ENCODE results near the gene PPIL6.

PPIL6 gene

DNA sequence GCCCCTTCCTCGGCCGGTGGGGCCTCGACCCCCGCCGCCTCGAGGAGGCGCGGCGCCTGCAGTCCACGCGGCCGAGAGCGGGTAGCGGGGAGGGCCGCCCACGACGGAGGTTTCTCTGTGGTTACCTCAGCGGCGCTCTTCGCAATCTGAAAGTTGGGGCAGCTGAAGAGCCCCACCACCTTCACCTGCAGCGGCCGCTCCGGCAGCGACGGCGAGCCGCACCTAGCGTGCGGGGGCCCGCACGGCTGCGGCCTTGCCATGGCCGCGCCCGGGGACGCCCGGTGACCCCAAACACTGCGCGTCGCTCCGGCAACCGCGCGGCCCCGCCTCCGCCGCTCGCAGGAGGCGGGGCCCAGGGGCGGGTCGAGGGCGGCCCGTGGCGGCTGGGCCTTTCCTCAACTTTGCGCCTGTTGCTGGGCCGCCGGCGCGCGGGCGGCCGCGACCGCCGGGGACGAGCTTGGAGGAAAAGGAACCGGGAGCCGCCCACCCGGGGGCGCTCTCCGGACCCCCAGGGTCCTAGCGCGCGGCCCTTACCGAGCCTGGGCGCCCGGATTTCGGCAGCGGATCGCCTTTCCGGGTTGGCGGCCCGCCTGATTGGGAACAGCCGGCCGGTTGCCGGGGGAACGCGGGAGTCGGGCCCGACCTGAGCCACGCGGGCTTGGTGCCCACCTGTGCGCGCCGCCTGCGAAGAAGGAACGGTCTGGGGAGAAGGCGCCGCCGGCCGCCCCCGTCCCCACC is at the start of gene PPIL6, which contains the start of gene SMPD2:
Gene PPIL6, minus strand, starts transcription at position 298 of the 738 bp plus-strand sequence. Its CDS starts 38 bp downstream, at position 260.
Gene SMPD2, plus strand, starts transcription at position 394 of the 738 bp plus-strand sequence. CDS start 398 bp downstream, outside the sequence.
- DNase-seq = peak; percentile 91

GRCh38 chr6:109488001-109488400 is 47.6 kb upstream of the PPIL6 start:
- no peak for DNase-seq

- DNase-seq = no peak
These were observed 45.6 kb upstream of the PPIL6 start for GRCh38 chr6:109486068-109486467.

DNA sequence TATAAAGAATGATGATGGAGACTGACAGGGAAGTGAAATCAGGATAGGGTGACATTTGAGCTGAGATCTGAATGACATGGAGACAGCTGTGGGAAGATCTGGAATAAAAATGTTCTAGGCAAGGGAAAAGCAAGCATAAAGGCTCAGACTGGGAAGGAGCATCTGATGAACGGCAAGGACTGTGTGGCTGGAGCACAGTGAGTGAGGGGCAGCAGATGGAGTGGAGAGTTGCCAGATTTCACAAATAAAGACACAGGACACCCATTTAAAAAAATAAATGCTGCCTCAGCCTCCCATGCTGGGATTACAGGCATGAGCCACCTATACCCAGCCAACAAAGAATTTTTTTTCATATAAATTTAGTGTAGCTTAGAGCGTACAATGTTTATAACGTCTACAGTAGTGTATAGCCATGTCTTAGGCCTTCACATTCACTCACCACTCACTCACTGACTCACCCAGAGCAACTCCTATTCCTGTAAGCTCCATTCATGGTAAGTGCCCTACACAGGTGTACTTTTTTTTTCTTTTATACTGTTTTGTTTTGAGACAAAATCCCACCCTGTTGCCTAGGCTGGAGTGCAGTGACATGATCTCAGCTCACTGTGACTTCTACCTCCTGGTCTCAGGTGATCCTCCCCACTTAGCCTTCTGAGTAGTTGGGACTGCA is 45.0 kb upstream of the PPIL6 start:
- DNase-seq = no peak

GRCh38 chr6:109484122-109484521 is 43.7 kb upstream of the PPIL6 start:
- no peak for DNase-seq

GRCh38 chr6:109483735-109484057 is 43.3 kb upstream of the PPIL6 start:
- DNase-seq = no peak

- DNase-seq = peak; percentile 99
These were observed 42.7 kb upstream of the PPIL6 start, which contains the start of gene ZBTB24 for GRCh38 chr6:109482905-109483734. TSS of gene ZBTB24 (minus strand) at chr6:109483219. CDS start at chr6:109482026, 1,193 bp downstream.

- no peak for DNase-seq
These were observed 40.6 kb upstream of the PPIL6 start for GRCh38 chr6:109480993-109481480.

DNA sequence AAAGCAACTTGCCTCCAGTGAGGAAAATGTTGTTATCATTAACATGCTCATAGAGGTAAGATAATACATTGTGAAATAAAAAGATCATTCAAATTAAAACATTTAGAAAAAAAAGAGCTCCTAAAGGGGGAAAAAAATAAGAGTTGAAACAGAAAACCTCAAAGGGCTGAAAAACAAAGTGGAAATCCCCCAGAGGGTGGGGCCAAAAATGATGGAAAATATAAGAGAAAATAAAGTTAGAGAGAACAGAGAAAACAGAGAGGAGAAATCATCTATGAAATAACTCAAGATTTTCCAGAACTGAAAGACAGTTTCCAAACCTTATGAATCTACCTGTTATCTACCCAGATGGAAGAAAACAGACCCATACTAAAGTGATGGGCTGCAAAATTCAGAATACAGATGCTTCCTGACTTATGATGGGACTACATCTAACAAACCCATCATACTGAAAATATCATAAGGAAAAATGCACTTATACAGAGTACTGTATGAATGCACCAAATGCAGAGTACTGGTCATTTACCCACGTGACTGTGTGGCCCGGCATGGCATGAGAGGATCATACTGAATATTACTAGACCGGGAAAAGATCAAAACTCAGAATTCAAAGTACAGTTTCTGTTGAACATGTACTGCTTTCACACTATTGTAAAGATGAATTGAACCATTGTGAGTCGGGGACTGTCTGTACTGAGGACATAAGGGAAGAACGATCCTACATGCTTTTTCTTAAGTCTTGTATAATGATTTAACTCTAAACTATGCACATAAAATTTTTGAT is 38.6 kb upstream of the PPIL6 start:
- DNase-seq = no peak

DNA sequence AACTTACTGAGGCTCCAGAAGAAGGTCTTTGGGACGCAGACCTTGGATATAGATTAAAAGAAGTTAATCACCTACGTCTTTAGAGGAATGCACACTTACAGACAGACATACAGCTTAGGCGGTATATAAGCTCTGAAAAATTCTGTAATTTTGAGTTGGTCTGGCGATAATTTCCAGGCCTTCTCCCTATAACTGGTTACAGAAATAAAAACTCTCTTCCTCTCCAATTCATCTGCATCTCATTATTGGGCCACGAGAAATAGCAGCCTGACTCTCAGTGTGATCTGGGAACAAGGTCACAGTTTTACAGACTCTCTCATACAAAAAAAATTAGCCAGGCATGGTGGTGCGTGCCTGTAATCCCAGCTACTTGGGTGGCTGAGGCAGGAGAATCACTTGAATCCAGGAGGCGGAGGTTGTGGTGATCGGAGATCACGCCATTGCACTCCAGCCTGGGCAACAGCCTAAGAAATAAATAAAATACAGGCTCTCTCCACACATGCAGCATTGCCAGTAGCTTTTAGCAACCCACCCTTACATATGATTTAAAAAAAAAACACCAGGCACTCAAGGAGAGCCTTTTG is 37.9 kb upstream of the PPIL6 start:
- DNase-seq = no peak

- no peak for DNase-seq
These were observed 37.3 kb upstream of the PPIL6 start for GRCh38 chr6:109477725-109478124.

GRCh38 chr6:109477184-109477583 is 36.8 kb upstream of the PPIL6 start:
- DNase-seq = no peak

DNA sequence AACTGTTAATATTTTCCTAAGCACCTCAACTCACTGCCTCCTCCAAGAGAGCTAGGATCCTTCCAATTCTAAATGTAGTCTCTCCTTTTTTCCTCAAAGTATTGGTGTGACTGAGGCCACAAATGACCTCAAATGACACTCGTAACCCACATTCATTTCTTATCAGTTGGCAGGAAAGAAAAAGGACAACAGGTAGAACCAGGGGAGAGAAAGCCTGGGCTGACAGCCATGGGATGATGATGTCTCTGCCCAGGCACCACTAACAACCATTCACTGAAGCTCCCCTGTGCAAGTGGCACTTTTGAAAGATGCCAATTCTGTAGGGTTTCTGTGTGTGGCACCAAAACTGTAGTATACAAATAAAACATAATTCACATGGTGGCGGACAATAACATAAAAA is 35.2 kb upstream of the PPIL6 start:
- no peak for DNase-seq

DNA sequence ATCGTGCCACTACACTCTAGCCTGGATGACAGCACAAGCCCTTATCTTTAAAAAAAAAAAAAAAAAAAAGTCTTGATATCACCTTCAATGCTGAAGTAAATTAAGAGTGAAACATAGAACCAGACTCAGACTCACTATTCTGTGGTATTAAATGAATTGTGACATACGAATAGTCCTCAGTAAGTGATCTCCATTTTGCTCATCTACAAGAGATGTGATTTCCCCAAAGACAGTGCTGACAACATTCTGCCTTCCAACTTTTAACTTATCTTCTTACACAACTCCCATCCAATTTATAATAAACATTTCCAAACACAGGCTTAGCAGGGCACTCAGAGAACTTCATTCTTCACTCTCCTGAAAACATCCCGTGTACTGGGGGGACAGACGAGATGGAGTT is 34.6 kb upstream of the PPIL6 start:
- no peak for DNase-seq

DNA sequence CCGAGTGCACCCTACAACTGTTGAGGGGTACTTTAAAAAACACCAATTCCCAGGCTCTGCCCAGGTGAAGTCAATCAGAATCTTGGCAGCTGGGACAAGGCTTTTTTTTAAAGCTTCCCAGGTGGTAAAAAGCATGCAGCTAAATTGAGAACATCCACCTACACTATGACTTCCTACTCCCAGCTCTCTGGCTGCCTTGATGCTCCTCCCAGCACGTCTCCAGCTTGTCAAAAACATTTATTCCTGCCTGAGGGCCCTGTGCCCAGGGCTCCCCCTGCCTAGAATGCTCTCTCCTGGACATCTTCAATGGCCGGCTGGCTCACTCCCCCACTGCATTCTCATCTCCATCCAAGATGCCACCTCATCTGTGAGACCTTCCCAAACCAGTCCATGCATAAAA is 32.7 kb upstream of the PPIL6 start:
- DNase-seq = no peak

DNA sequence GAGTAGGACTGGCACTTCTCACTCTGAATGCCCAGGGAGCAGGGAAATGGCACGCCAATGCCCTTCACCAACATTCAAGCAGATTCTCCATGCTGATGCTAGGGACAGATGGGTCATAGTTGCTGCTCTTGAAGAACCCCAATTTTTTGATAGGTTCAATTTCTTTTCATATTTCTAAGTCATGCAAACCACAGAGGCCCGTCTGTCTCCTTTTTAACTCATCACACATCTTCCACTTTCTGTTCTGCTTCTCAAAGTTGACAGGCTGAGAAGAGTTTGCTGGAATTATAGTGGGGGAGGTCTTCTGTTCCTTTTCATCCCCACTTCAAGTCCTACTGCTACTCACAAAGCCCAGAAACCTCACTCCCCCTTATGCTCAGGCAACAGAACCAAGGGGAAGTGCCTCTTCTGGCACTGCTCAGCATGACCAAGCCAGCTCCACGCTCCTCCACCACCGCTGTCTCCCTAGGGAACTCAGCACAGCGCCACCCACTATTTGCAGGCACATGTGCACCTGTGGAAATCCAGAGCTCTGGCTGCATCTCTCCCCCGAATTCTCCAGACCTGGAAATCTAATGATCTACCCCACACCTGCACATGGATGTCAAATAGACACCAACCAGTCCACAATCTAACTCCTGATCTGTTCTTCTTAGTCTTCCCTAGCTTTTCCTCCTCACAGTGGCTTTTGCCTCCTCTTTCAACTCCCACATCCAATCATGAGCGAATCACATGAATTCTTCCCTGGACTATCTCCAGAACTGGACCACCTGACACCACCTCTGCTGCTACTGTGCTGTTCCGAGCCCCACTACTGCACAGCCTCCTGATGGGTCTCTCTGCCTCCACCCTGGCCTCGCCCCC is 31.9 kb upstream of the PPIL6 start:
- no peak for DNase-seq

GRCh38 chr6:109471105-109471810 is 30.8 kb upstream of the PPIL6 start:
- no peak for DNase-seq

GRCh38 chr6:109469591-109470189 is 29.3 kb upstream of the PPIL6 start:
- no peak for DNase-seq

DNA sequence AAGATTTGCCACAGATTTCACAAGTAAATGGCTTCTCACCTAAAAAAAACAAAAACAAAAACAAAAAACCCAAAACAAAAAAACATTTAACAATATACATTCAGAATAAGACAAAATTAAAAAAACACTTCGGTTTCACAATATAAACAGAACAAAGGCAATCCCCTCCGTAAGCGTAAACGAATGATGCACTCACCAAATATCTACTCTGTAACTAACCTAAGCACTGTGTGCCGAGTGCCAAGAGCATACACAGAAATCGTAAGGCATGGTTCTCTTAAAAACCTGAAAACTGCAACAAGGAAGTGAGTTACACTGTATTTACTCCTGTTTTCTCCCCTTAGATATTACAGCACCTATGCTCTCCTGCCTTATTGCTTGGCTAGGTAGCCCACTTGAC is 27.3 kb upstream of the PPIL6 start:
- no peak for DNase-seq

Measured in NCI-H2171 (cell line).